ENCODE measurements around the gene COL5A1. TPM values are rescaled to one million over a fixed set of nuclear protein-coding genes. Genes with fewer than 3 reads are reported as not detected.

Gene COL5A1
- total RNA-seq, 1 donor: 0.21 TPM

DNA sequence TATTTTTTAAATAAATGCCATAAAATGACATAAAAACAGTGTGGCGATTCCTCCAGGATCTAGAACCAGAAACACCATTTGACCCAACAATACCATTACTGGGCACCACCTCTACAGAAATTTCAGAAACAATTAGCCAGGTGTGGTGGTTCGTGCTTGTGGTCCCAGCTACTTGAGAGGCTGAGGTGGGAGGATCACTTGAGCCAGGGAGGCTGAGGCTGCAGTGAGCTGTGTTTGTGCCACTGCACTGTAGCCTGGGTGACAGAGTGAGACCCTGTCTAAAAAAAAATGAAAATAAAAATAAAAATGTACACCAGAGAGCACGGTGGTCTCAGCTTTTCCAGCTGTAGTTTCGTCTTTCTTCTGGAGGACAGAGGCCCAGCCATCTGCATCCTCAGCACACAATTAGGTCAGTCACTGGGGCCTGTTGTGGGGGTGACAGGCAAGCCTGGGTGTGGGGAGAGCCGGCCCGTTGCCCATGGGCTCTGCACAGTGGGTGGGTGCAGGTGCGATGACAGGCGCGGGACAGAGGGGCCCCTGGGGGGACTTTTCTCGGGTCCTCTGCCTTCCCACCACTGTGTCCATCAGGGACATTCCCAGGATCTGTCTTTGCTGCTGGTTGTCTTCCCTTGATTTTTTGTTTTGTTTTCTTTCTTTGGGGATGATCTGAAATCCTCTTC lies 9.8 kb downstream of the COL5A1 start:
- Histone ChIP-seq H3K27me3 (ENCODE audit: insufficient read depth, low read length) (no peaks in the 10 kb centered on the region), H3K9me3 (ENCODE audit: low read depth, low read length) (no peaks in the 10 kb centered on the region), H3K4me1 (ENCODE audit: insufficient read depth, low read length) (no peaks in the 10 kb centered on the region), H3K4me3 (ENCODE audit: low read length) (no peak overlapping the region)

DNA sequence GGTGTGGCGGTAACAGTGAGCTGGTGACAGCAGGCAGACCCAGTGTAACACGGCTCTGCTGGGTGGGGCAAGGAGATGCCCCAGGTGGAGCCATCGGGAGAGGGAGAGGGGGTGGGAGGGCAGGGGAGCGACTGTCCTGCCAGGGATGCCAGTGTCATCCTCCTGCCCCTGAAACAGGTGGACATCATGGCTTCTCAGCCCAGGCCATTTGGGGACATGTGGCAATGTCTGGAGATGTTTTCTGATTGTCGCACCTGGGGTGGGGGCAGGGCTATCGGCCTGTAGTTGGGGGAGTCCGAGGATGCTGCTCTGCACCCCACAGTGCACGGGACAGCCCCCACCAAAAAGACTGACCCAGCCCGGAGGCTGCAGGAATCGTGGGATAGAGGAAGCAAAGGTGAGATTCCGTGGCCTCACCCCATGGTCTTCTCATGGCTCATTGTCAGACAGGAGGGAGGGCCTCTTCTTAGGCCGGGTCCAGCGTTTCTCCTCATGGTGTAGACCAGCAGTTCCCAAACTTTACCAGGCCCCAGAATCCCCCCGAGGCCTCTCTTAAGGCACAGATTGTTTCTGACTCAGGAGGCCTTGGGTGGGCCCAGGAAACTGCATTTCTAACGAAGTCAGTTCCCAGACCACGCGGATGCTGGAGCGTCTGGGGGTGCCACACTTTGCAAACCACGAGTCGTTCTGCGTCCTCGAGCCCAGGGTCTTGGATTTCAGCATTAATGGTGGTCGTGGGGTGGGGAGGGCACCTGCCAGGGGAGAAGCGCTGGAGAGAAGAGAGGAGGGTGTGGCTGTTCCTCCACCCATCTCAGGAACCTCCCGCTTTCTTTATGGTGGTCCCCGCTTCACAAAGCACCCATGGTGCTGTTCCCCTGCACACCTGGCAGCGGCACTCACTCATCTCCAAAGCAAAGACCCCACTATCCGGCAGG lies 11.0 kb downstream of the COL5A1 start:
- Histone ChIP-seq H3K27me3 (ENCODE audit: insufficient read depth, low read length) (no peaks in the 10 kb centered on the region), H3K4me3 (ENCODE audit: low read length) (no peak overlapping the region)

DNA sequence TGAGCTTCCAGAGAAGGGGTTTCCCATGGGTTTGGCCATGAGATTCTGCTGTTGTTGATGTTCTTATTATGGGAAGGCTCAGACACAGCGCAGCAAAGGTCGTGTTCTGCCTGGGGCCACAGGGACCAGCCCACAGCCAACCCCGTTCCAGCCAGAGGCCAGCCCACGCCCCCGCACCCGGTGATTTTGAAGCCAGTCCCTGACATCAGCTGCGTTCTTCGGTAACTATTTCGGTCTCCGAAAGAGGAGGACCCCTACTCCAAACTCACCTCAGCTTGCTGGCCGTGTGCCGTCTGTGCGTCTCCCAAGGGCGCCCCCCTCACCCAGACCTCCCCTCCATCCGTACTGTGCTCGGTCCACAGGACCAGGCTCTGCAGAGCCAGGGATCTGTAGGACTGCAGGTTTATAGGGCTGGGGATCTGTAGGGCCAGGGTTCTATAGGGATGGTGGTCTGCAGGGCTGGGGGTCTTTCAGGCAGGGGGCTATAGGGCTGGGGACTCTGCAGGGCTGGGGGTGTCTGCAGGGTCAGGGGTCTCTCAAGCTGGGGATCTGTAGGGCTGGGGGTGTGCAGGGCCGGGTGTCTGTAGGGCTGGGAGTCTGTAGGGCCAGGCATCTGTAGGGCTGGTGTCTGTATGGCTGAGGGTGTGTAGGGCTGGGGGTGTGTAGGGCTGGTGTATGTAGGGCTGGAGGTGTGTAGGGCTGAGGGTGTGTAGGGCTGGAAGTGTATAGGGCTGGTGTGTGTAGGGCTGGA lies 11.8 kb downstream of the COL5A1 start:
- Histone ChIP-seq H3K4me1 (ENCODE audit: insufficient read depth, low read length) (no peaks in the 10 kb centered on the region), H3K9me3 (ENCODE audit: low read depth, low read length) (no peaks in the 10 kb centered on the region), H3K27me3 (ENCODE audit: insufficient read depth, low read length) (no peaks in the 10 kb centered on the region), H3K4me3 (ENCODE audit: low read length) (no peak overlapping the region)

More for the DNA sequence above, 11.0 kb downstream of the COL5A1 start:
- H3K4me1 ChIP-seq (ENCODE audit: insufficient read depth, low read length): no peaks in the 10 kb centered on the region
- no peaks in the 10 kb centered on the region for H3K9me3 ChIP-seq (ENCODE audit: low read depth, low read length)

- H3K4me1 ChIP-seq (ENCODE audit: insufficient read depth, low read length): no peaks in the 10 kb centered on the region
- no peaks in the 10 kb centered on the region for H3K9me3 ChIP-seq (ENCODE audit: low read depth, low read length)
- no peaks in the 10 kb centered on the region for H3K27me3 ChIP-seq (ENCODE audit: insufficient read depth, low read length)
- no peak overlapping the region for H3K4me3 ChIP-seq (ENCODE audit: low read length)
Observed at GRCh38 chr9:134655101-134655500, 13.5 kb downstream of the COL5A1 start.

DNA sequence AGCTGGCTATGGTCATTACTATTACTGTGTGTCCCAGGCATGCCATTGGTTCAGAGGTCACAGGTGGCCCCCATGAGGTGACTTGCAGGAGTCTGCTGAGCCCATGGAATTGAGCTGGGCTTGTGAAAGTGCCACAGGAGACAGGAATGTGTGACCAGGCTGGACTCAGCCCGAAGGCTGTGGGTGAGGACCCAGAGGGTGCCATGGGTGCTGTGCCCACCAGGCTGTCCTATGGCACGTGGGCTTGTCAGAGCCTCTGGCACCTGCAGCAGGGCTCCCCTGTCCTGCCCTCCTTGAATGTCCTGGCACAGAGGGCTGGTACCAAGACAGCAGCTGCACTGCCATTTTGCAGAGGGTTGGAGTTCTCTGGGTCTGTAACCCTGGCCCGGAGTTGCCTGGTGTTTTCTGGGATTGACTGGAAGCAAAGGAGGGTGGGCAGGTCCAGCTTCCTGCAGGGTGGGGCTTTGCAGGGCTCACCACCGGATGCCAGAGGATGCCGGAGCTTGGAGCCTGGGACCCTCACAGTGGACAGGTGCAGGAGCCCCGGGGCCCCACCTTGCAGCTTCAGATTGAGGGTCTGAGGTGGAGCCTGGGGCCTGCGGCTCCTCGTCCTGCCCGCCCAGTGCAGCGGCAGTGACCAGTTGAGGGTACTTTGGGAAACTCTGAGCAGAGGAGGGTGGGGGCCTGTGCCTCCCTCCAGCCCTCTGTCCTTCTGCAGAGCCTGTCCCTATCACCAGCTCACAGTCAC lies 14.2 kb downstream of the COL5A1 start:
- no peak overlapping the region for H3K4me3 ChIP-seq (ENCODE audit: low read length)
- no peaks in the 10 kb centered on the region for H3K9me3 ChIP-seq (ENCODE audit: low read depth, low read length)
- H3K27me3 ChIP-seq (ENCODE audit: insufficient read depth, low read length): no peaks in the 10 kb centered on the region
- H3K4me1 ChIP-seq (ENCODE audit: insufficient read depth, low read length): no peaks in the 10 kb centered on the region

DNA sequence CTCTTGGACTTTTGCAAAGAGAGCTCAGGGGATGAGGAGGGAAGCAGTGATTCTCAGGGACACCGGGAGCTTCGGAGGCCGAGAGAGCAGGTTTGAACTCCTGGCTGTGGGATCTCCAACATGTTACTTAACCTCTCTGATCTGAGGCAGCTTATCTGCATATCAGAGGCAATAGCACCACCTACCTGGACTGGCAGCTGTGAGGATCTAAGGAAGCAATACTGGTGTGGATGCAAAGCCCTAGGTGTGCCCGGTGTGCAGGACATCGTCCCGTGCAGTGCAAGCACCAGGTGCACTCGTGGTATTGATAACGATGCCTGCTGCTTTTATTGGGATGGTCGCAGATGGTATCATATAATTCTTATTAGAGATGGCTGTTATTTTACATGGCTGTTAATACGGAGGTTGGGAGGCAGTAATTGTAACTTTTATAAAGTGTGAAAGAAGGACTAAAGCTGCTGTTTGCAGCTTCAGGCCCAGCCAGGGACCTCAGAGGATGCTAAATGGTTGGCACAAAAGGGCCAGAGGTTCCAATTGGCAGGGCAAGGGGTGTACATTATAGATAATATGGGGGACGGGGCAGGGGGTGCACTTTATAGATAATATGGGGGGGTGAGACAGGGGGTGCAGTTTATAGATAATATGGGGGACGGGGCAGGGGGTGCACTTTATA lies 14.9 kb downstream of the COL5A1 start:
- Histone ChIP-seq H3K9me3 (ENCODE audit: low read depth, low read length) (no peaks in the 10 kb centered on the region), H3K4me3 (ENCODE audit: low read length) (no peak overlapping the region), H3K4me1 (ENCODE audit: insufficient read depth, low read length) (no peaks in the 10 kb centered on the region), H3K27me3 (ENCODE audit: insufficient read depth, low read length) (no peaks in the 10 kb centered on the region)

- Histone ChIP-seq H3K4me3 (ENCODE audit: low read length) (no peak overlapping the region), H3K4me1 (ENCODE audit: insufficient read depth, low read length) (no peaks in the 10 kb centered on the region), H3K27me3 (ENCODE audit: insufficient read depth, low read length) (no peaks in the 10 kb centered on the region), H3K9me3 (ENCODE audit: low read depth, low read length) (no peaks in the 10 kb centered on the region)
Observed at GRCh38 chr9:134657666-134658377, 16.2 kb downstream of the COL5A1 start.

- Histone ChIP-seq H3K4me1 (ENCODE audit: insufficient read depth, low read length) (no peaks in the 10 kb centered on the region), H3K9me3 (ENCODE audit: low read depth, low read length) (no peaks in the 10 kb centered on the region), H3K4me3 (ENCODE audit: low read length) (no peak overlapping the region), H3K27me3 (ENCODE audit: insufficient read depth, low read length) (no peaks in the 10 kb centered on the region)
Observed at GRCh38 chr9:134658378-134658955, 16.9 kb downstream of the COL5A1 start.

DNA sequence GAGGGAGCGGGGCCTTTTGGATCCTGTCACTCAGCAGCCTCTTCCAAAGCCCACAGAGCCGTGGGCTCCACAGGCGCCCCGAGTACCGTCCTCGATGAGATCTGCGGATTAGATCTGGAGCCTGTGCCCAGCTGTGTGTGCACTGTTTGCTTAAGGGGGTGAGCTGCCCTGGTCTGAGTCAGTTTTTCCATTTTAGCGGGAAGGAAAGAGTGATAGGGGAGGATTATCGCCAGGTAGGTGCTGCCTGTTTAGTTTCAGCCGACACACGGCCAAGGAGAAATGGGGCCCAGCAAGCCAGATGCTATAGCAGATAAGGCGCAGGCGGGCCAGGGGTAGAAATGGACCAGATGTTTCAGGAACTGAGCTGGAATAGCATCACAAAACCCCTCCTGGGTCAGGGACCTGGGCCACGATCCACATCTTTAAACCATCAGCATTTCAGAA lies 18.1 kb downstream of the COL5A1 start:
- Histone ChIP-seq H3K27me3 (ENCODE audit: insufficient read depth, low read length) (no peaks in the 10 kb centered on the region), H3K4me3 (ENCODE audit: low read length) (no peak overlapping the region), H3K9me3 (ENCODE audit: low read depth, low read length) (no peaks in the 10 kb centered on the region), H3K4me1 (ENCODE audit: insufficient read depth, low read length) (no peaks in the 10 kb centered on the region)

- Histone ChIP-seq H3K4me1 (ENCODE audit: insufficient read depth, low read length) (no peaks in the 10 kb centered on the region), H3K4me3 (ENCODE audit: low read length) (no peak overlapping the region), H3K9me3 (ENCODE audit: low read depth, low read length) (no peaks in the 10 kb centered on the region), H3K27me3 (ENCODE audit: insufficient read depth, low read length) (no peaks in the 10 kb centered on the region)
Observed at GRCh38 chr9:134660407-134660806, 18.8 kb downstream of the COL5A1 start.

- Histone ChIP-seq H3K4me3 (ENCODE audit: low read length) (no peak overlapping the region), H3K27me3 (ENCODE audit: insufficient read depth, low read length) (no peaks in the 10 kb centered on the region)
Observed at GRCh38 chr9:134661299-134661698, 19.7 kb downstream of the COL5A1 start.

GRCh38 chr9:134661791-134662142 lies 20.2 kb downstream of the COL5A1 start:
- Histone ChIP-seq H3K4me3 (ENCODE audit: low read length) (no peak overlapping the region), H3K27me3 (ENCODE audit: insufficient read depth, low read length) (no peaks in the 10 kb centered on the region), H3K9me3 (ENCODE audit: low read depth, low read length) (no peaks in the 10 kb centered on the region), H3K4me1 (ENCODE audit: insufficient read depth, low read length) (no peaks in the 10 kb centered on the region)

More at GRCh38 chr9:134661299-134661698, 19.7 kb downstream of the COL5A1 start:
- no peaks in the 10 kb centered on the region for H3K9me3 ChIP-seq (ENCODE audit: low read depth, low read length)
- H3K4me1 ChIP-seq (ENCODE audit: insufficient read depth, low read length): no peaks in the 10 kb centered on the region

- no peaks in the 10 kb centered on the region for H3K4me1 ChIP-seq (ENCODE audit: insufficient read depth, low read length)
- no peaks in the 10 kb centered on the region for H3K9me3 ChIP-seq (ENCODE audit: low read depth, low read length)
- H3K27me3 ChIP-seq (ENCODE audit: insufficient read depth, low read length): no peaks in the 10 kb centered on the region
- no peak overlapping the region for H3K4me3 ChIP-seq (ENCODE audit: low read length)
Observed at GRCh38 chr9:134662143-134662876, 20.7 kb downstream of the COL5A1 start.

Measured in mononuclear cell (primary cell).